GM21529 (cell line): ENCODE results near the gene BST1.

Experiments used
- ATAC-seq: cut with Tn5 transposase; IDR thresholded peaks from one replicate; pipeline ENCODE4 v1.9.1; 2021; ENCODE audit not compliant: unreplicated experiment

BST1 gene, protein sequence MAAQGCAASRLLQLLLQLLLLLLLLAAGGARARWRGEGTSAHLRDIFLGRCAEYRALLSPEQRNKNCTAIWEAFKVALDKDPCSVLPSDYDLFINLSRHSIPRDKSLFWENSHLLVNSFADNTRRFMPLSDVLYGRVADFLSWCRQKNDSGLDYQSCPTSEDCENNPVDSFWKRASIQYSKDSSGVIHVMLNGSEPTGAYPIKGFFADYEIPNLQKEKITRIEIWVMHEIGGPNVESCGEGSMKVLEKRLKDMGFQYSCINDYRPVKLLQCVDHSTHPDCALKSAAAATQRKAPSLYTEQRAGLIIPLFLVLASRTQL

DNA sequence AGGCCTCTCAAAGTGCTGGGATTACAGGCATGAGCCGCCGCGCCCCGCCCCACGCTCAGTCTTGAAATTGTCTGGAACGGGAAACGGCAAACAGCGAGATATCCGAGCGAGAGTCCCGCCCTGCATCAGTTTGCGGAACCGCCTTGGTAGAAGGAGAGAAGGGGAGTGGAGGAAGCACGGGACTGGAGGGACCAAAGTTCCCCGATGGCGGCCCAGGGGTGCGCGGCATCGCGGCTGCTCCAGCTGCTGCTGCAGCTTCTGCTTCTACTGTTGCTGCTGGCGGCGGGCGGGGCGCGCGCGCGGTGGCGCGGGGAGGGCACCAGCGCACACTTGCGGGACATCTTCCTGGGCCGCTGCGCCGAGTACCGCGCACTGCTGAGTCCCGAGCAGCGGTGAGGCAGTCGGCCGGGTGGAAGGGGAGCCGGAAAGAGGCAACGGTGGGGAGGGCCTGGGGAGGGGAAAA lies at the start of gene BST1:
Gene BST1, plus strand, starts transcription at position 125 of the 463 bp plus-strand sequence. Its CDS starts 80 bp downstream, at position 205.
- peak; percentile 75 for ATAC-seq

DNA sequence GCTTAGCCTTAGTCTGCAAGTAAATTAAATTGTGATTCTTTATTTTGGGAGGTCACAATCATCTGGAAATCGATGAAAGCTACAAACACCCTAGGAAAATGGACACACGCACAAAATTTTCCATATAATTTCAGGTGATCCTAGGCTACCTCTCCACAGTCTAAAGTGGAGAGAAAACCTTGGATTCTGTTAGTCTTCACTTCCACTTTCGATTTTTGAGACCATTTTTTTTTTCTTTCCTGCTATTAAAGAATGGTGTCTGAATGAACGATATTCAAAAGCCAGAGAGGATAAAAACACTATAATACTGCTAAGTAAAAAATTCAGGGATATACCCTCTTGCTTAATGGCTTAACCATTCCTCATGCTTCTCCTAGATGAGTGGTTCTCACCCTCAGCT lies 49.4 kb upstream of the BST1 start:
- no peak for ATAC-seq

DNA sequence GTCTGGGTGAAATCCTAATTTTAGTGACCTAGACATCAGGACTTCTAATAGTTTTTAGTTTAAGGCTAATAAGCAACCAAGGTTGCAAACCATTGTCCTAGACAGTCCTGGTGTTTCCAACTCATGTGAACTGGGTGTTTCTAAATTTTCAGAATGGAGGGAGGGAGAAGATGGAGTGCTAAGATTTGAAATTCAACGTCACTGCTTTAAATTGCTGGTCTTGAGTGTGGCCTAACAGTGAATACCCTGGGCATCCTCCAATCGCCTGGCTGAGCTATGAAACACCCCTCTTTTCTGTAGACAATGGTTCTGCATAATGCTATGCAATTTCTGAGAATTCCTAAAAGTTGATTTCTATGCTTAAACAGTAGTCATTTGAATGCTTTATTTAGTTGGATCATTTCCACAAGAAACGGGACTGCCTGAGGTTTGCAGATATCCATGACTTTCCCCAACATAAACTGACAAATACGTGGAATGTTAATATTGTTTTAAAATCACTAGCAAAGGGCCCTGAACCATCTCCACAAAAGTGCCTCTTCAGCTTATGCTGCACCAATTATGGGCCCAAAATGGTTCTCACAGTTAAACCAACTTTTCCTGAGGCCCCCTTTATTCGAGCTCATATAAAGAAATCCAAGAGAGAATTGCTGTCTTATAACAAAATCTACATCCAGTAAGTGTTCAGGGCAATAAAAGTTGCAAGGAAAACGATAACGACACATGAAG lies 48.8 kb upstream of the BST1 start:
- peak; percentile 34 for ATAC-seq

DNA sequence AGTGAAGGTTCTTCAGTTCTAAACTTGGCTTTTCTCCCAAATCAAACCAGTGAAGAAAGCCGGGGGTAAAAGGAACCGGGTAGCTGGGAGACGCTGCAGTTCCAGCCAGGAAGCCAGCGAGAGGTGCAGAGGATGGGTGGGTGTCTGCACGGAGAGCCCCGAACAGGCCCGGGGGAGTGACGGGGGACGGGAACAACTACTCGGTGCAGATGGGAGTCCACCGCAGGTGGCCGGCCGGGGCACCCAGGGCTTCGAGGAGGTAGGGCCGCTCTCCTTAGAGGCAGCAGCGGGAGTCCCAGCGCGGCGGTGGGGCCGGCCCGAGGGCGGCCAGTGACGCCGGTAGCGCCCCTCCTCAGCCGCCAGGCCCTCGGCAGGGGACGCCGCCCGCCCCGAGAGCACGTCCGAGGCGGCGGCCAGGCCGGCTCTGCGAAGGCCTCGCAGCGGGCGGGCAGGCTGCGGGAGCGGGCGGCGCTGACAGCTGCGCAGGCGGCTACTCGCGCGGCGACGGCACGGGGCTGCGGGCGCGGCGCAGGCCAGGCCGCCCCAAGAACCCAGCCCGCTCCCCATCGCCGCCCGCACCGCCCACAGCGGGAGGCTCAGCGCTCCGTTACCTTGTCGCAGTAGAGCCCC lies 48.2 kb upstream of the BST1 start:
- ATAC-seq: peak; percentile 50

DNA sequence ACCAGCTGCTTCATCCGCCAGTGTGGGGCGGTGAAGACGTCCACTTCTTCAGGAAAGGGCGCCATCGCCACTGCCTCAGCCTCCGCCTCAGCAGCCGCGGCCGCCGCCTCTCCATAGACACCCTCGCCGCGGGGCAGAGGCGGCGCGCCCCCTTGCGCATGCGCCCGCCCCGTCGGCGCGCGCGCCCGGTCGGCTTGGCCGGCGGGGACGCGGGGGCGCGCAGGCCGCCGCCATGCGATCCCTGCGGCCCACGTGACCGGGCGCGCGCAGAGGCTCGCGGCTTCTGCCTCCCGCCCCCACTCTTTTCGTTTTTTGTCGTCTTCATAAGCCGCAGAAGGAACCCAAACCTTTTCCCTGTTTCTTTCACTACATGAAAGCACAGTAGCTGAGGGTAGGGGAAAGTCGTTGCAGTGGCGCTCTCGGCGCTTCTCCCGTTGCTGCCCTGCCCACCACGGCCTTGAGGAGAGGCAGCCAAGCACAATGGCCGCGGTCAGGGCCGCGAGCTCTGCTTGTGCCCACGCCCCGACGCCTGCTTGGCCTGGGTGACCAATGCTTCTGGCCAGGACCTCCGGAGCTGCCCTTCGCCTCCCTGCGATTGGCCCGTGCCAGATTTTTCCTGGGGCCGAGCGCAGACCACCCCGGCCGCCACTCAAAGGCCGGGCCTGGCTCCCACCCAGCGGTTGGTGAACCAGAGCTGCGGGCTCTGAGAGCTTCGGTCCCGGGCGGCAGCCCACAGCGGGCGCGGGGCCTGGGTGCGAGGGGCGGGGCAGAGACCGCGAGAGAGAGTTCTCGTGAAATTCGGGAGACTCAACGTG lies 47.4 kb upstream of the BST1 start, which contains the start of gene FBXL5:
Gene FBXL5, minus strand, starts transcription at position 135 of the 815 bp plus-strand sequence. Its CDS starts 70 bp downstream, at position 65.
- peak; percentile 68 for ATAC-seq

DNA sequence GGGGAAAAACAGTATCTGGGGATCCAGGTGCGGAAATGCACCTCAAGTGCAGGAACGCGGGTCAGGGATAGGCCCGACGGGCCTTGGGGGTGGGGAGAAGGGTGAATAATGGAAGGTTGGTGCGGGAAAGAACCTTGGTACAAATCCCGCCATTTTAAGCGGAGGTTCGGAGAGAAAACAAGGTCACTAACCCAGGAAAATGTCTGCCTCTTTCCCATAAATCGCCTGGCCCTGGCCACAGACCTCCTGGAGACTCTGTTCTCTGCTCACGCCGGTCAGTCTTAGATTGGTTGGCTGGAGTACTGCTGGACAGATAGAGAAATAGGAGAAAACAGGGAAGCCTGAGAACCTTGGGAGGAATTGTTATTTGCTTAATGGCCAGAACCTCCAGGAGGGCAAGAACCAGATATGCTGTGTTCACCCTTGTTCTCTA lies 46.8 kb upstream of the BST1 start:
- ATAC-seq: no peak

DNA sequence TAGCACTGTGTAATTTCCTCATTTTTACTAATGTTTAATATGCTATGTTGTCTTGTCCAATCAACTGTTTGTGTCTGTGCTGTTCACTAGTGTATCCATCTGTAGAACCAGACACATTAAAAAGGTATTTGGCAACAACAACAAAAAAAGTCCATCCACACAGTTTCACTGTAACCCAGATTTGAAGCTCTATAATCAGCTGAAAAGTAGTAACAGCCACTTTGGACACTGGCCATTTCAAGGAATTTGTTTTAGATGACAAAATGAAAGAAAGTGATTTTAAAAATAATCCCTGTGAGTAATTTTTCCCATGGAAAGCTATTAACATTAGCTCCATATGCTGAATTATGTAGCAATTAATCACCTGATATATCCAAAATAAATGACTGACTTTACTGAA lies 45.5 kb upstream of the BST1 start:
- ATAC-seq: no peak

DNA sequence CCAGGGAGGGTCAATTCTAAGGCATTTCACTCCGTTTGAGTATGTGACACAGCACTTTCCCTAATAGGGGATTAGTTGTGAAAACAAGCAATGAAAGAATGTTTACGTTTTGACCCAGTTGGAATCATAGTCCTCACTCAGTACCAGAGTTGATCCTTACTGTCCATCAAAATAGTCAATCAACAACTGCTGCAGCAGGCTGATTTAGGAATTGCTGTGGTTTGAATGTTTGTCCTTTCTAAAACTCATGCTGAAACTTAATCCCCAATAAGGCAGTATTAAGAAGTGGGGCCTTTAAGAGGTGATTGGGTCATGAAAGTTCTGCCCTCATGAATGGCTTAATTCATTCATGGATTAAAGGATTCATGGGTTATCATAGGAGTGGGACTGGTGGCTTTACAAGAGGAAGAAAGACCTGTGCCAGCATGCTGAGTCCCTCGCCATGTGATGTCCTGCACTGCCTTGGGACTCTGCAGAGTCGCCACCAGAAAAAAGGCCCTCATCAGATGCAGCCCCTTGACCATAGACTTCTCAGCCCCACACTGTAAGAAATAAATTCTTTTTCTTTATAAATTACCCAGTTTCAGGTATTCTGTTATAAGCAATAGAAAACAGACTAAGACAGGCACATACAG lies 44.6 kb upstream of the BST1 start:
- no peak for ATAC-seq

DNA sequence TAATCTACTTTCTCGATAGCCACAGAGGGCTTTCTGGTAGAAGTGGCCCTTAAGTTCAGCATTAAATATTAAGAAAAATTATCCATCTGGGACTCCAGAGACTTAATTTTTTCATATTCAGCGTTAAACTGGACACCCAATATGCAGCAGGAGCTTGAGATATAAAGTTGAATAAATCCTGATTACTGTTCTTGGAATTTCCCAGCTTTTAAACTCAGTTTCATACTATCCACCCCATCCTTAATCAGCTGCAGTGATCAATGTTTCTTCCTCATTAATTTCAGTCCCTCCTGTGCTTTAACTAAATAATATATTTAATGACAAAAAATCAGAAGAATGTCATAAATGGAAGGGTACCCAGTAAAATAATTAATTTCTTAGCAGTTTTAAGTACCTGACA lies 44.1 kb upstream of the BST1 start:
- ATAC-seq: no peak

DNA sequence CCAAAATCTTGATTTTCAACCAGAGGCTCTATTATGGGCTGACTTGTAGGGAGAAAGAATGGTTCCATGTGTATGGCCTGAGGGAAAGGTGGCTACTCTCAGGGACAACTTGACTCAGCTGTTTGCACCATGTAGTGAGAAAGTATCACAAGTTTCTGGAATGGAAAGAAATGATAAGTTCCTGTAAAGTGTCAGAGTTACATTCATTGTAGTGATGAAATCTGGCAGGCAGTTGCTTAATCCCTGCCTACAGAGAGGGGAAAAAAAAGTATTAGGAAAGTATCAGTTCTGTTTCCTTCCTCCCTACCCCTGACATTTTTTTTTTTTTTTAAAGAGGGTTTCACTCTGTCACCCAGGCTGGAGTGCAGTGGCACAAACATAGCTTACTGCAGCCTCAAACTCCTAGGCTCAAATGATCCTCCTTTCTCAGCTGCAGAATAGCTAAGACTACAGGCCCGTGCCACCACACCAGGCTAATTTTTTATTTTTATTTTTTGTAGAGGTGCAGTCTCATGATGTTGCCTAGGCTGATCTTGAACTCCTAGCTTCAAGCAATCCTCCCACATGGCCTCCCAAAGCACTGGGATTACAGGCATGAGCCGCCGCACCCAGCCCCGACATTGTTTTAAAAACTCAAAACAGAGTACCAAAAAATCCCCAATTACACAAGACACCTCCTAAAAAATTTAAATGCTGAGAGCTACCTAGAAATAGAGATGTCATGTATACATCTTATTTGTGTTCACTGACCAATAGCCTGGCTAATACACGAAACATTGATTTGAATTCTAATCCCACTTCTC lies 42.9 kb upstream of the BST1 start:
- no peak for ATAC-seq

DNA sequence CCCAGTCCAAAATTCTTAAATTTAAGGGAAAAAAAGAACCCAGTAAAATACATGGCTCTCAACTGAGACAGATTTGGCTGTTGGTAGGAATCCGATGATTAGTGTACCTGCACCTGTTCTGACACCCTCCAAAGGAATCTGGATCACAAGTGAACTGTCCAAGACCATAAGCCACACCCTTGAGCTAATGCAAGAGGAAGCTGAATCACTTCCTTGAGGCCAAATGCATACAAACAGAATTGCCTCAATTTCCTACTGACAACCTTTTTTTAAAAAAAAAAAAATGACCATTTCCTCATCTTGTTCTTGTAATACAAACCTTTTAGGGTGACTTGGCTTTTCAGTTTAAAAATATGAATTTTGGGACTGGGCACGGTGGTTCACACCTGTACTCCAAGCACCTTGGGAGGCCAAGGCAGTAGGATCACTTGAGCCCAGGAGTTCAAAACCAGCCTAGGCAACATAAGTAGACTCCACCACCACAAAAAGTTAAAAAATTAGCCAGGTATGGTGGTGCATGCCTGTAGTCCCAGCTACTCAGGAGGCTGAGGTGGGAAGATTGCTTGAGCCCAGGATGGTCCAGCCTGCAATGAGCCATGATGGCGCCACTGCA lies 37.0 kb upstream of the BST1 start:
- no peak for ATAC-seq

DNA sequence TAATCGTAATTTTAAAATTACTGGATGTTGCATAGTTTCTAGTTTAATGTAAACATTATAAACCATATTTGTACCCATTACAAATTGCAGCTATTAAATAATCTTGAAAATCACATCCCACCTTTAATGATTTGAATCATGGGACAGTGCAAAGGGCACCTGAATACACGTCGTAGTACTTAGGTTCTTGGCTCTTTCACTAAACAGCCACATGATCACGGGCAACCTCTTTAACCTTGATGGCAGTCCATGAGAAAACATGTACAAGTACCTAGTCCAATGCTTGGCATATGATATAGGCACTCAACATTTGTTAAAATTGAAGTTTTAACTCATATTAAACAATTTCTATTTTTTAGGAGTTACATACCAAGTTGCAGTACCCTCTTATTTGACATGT lies 35.9 kb upstream of the BST1 start:
- no peak for ATAC-seq

DNA sequence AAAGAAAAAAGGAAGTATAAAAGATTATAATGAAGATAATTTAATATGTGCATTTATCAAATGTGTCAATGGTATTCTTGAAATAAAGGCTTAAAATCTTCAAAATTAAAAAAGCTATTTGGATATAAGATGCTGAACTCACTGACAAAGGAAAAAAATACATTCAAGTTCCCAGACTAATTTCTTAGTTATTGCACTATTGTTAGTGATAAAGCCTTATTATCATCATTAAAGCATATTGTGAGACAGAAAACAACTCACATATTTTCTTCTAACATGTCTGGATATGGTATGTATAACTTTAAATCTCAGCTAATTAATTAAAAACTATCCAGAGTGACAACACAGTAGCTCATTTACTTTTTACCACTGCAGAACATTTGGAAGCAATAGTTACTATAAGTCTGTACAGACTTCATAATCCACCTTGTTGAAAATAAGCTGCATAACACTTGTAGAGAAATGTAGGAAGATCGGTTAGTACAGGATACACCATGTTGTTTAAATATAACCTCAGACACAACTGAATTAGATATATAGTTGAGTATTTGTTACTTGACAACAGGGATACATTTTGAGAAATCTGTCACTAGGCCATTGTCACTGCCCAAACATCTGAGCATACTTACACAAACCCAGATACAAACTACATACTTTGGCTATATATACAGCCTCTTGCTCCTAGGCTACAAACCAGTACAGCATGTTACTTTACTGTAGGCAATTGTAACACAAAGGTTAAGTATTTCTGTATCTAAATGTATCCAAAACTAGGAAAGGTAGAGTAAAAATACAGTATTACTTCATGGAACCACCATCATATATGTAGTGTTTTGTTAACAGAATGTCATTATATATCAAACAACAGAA lies 34.1 kb upstream of the BST1 start:
- ATAC-seq: no peak

DNA sequence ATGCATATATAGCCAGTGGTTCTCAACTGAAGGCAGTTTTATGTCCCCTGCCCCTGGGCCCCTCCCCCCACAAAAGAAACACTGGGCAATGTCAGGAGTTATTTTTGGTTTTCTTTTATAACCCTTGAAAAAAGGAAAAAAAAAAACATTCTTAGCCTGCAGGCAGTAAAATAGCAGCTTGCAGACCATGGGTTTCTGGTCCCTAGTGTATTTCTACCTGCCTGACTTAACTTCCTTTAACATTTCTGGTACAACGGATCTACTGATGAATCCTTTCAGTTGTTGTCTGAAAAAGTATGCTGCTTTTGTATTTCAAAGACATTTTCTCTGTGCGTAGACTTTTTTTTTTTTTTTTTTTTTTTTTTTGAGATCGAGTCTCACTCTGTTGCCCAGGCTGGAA lies 32.3 kb upstream of the BST1 start:
- no peak for ATAC-seq

DNA sequence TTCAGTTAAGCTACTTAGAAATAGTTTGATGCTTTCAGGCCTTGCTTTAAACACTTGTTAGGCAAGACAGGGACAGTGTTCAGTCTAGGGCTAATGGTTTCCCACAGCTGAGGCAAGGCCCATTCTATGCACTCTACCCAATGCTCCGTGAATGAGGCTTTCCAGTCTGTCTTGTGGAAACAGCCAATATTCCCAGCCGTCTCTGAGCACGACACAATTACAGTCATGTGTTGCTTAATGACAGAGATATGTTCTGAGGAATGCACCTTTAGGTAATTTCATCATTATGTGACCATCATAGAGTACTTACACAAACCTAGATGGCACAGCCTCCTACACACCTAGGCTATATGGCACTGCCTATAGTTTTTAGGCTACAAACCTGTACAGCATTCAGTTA lies 30.8 kb upstream of the BST1 start:
- no peak for ATAC-seq

DNA sequence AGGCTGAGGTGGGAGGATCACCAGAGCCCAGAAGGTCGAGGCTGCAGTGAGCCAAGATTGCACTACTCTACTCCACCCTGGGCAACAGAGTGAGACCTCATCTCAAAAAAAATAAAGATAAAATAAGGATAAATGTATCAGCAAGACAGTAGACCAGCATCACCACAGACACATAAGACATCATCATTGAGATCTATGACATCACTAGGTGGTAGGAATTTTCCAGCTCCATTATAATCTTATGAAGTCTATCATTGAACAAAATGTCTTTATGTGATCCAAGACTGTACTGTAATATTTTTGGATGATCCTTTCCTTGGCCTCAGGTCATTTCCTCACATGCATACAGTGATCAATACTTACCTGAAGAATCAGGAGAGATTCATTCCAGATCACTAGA lies 29.5 kb upstream of the BST1 start:
- ATAC-seq: no peak

DNA sequence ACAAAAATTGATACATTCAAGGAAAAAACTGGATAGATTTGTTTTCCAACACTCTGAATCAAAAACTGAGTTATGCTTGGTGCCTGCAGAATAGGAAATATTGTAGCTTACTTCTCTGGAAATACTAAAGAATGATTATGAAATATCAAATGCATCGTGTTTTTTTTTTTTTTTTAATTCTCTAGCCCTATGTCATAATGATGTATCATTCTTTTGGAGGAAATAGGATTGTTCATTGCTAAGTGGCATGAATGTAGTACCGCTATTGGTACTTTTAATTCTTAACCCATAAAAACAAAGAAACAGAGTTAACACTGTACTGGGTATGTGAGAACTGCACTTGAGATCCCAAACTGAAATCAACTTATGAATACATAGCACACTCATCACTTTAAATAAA lies 28.8 kb upstream of the BST1 start:
- ATAC-seq: no peak

DNA sequence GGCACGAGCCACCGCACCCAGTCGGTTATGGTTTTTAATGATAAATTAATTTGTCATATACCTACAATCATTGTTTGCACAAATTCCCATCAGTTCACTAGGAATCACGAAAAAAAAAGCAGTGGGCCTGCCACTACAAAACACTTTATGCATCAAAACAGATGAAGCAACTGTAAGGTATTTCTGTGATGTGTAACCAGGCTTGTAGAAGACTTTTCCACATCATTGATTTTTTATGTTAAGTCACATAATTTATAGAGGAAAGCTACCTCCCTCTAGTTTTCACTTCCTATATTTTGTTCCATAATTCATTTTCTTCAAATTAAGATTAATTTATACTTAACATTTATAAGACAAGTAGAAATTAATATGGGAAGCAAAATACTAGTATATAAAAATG lies 27.9 kb upstream of the BST1 start:
- no peak for ATAC-seq
